Fibroblast of pulmonary artery (primary cell): ENCODE measurements around the gene OR5B2.

ENCODE experiments used
- DNase-seq: peaks from one replicate; pipeline ENCODE4 v3.0.0-alpha.2; 2010; ENCODE audit warnings: low read depth
- H3K4me3 ChIP-seq: replicated peaks from 2 replicates; pipeline ENCODE4 v1.5.1; 2011; ENCODE audit warnings: low read depth, mild to moderate bottlenecking, control low read depth, low read length, moderate library complexity
- TF ChIP-seq, protein P1 (sequence below): IDR thresholded peaks from 2 replicates; pipeline ENCODE4 v1.5.1; 2011; ENCODE audit warnings: mild to moderate bottlenecking, control low read depth, low read length, inconsistent platforms; ENCODE audit errors: missing control alignments

OR5B2 gene

DNA sequence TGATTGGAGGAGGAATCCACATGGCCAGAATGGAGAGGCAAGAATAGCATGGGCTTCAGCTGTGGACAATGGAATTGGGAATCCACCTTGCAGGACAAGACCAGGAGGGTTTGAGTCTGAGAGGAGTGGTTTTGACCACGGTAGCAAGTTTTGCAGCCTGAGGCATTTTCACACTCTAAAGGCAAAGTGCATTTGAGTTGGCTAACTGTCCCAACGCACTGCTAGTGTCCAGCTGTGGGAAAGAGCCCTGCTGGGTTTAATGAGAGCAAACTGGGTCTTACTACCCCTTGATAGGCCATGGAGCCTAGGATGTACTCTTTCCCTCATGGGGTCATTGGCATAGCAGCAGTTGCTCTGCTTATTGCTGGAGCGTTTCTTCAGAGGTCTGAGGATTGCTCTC, at the start of gene OR5B2:
Gene OR5B2, minus strand, starts transcription at position 101 of the 400 bp plus-strand sequence. CDS start 4,860 bp downstream, outside the sequence.
- TF ChIP-seq, protein P1, sequence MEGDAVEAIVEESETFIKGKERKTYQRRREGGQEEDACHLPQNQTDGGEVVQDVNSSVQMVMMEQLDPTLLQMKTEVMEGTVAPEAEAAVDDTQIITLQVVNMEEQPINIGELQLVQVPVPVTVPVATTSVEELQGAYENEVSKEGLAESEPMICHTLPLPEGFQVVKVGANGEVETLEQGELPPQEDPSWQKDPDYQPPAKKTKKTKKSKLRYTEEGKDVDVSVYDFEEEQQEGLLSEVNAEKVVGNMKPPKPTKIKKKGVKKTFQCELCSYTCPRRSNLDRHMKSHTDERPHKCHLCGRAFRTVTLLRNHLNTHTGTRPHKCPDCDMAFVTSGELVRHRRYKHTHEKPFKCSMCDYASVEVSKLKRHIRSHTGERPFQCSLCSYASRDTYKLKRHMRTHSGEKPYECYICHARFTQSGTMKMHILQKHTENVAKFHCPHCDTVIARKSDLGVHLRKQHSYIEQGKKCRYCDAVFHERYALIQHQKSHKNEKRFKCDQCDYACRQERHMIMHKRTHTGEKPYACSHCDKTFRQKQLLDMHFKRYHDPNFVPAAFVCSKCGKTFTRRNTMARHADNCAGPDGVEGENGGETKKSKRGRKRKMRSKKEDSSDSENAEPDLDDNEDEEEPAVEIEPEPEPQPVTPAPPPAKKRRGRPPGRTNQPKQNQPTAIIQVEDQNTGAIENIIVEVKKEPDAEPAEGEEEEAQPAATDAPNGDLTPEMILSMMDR: no peak
- DNase-seq: no peak
- no peak within 1 kb of the TSS for H3K4me3 ChIP-seq

DNA sequence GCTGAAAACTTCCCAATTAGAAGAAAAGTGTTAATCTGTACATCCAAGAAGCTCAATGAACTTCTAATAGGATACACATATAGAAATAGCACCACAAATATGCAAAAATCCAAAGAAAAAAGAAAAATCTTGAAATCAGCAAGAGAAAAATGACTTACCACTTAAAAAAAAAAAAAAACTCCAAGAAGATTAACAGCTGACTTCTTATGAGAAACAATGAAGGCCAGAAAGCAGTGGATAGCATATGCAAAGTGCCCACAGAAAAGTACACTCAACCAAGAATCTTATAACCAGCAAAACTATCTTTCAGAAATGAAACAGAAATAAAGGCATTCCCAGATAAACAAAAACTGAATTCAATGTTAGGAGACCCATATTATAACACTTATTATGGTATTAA, 44.0 kb upstream of the OR5B2 start:
- H3K4me3 ChIP-seq: no peak overlapping the region
- no peak for DNase-seq
- TF ChIP-seq, protein P1: no peak

DNA sequence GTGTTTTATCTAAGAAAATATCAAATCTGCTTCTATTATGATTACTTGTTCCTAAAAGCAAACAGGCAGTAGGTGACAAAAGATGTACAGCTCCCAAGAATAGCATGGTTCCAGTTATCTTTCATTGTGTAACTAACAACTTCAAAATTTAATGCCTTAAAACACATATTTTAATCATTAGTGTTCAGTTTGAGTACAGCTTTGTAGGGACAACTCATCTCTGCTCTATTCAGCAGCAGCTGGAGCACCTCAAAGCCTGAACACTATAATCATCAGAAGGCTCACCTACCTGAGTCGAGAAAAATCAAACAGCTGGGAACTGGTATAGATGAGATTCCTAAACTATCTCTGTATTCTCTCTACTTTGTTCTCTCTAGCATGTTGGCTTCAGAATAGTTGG, 38.4 kb upstream of the OR5B2 start:
- no peak overlapping the region for H3K4me3 ChIP-seq
- TF ChIP-seq, protein P1: no peak
- no peak for DNase-seq

DNA sequence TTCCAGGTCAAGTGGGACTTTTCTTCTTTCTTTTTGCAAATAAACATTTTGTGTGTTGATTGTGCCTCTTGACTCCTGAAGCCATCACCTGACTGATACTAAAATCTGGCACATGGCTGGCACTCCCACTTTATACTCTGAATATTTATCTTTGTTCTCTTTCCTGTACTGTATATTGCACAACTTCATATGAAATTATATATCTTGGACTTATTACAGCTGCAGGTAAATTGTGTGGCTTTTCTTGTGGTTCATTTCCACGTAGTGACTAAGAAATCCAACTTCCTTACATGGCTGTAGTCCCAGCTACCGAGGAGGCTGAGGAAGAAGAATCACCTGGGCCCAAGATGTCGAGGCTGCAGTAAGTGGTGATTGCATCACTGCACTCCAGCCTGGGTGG, 37.8 kb upstream of the OR5B2 start:
- TF ChIP-seq, protein P1: no peak
- DNase-seq: no peak
- H3K4me3 ChIP-seq: no peak overlapping the region

DNA sequence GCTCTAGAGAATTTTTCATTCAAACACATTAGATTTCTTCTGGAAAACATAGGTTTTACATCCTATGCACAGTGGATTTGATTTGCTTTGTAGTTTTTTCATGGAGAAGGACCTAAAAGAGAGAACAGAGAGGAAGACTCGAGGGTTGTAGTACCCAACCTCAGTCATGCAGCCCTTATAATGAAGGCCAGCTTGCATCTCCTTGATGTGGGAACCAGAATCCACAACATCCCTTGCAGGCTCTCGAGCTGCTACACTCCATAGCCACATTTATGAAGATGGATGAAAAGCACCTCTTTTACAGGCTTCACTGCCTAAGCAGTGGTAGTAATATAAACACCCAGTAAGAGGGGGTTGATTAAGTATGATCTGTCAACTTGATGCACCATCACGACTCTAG, 23.7 kb upstream of the OR5B2 start:
- TF ChIP-seq, protein P1: no peak
- H3K4me3 ChIP-seq: no peak overlapping the region
- DNase-seq: no peak

DNA sequence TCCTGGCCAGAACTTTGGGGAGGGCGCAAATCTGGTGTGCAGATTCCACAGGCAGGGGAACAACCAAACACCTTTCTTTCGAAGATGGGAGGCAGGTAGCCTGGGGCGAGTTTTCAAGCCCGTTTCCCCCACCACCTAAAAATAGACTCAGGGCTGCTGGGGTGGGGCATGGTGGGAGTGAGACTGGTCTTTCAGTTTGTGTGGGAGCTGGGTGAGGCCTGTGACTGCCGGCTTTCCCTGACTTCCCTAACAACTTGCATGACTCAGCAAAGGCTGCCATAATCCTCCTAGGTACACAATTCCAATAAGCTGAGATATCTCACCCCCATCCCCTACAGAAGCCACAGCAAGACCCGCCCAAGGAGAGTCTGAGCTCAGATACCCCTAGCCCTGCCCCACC, 18.4 kb upstream of the OR5B2 start:
- TF ChIP-seq, protein P1: no peak
- no peak overlapping the region for H3K4me3 ChIP-seq
- no peak for DNase-seq

DNA sequence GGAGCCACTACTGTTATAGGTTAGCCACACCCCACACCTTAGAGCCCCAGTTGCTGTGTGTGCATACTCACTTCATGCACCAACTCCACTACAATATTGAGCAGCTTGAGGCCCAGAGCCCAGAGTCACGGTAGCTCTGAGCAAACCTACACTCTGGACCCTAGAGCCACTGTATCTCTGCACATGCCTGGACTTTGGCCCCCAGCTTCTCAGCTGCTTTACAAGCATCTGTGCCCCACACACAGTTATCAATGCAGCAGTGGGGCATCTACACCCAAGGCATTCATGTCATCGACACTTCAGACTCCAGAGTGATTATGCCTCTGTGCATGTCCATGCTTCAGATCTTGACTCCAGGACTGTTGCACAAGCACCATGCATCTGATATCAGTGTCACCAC, 16.4 kb upstream of the OR5B2 start:
- no peak overlapping the region for H3K4me3 ChIP-seq
- TF ChIP-seq, protein P1: no peak
- DNase-seq: no peak
